ENCODE results near the gene FURIN.

FURIN gene

DNA sequence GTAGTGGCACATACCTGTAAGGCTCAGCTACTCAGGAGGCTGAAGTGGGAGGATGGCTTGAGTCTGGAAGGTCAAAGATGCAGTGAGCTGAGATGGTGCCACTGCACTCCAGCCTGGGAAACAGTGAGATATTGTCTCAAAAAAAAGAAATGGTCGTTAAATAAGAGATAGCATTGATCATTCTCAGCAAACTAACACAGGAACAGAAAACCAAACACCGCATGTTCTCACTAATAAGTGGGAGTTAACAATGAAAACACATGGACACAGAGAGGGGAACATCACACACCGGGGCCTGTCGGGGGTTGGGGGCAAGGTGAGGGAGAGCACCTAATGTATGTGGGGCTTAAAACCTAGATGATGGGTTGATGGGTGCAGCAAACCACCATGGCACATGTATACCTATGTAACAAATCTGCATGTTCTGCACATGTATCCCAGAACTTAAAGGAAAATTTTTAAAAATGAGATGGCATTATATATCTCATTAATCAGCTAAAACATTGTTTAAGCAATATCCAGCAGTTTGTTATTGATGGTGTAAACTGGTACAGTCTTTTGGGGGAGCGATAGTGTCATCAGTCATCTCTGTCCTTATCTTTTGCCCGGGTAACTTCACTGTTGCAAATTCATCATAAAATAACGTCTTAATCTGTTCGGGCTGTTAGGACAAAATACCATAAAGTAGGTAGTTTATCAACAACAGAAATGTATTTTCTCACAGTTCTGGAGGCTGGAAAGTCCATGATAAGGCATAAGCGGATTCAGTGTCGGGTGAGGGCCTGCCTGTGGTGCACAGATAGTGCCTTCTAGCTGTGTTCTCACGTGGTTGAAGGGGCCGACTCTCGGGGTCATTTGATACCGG is 33.0 kb downstream of the FURIN start:
- peak overlapping the region; percentile 57 to 76 for H3K4me3 ChIP-seq (ENCODE audit: low read depth in 1 of 2, low read length in 2 of 2)
- no peaks in the 10 kb centered on the region for H3K9me3 ChIP-seq (ENCODE audit: control insufficient read depth in 1 of 2, low read length in 2 of 2)
- peak overlapping the region; percentile 95 for H3K27ac ChIP-seq (ENCODE audit: low read length)
- H3K4me1 ChIP-seq (ENCODE audit: control insufficient read depth in 1 of 2, insufficient read depth in 2 of 2, low read length in 2 of 2), result peaks cover 7 to 14% of the 10 kb centered on the region in 2 donors
- H3K27me3 ChIP-seq (ENCODE audit: low read depth, low read length), result no peaks in the 10 kb centered on the region
- peaks cover 10 to 14% of the 10 kb centered on the region in 2 donors for H3K36me3 ChIP-seq (ENCODE audit: control insufficient read depth in 1 of 2, insufficient read depth in 2 of 2, low read length in 2 of 2)

- Histone ChIP-seq H3K9me3 (ENCODE audit: control insufficient read depth in 1 of 2, low read length in 2 of 2) (no peaks in the 10 kb centered on the region), H3K4me3 (ENCODE audit: low read depth in 1 of 2, low read length in 2 of 2) (peak overlapping the region; percentile 57 to 76), H3K36me3 (ENCODE audit: control insufficient read depth in 1 of 2, insufficient read depth in 2 of 2, low read length in 2 of 2) (peaks cover 16 to 23% of the 10 kb centered on the region in 2 donors), H3K27ac (ENCODE audit: low read length) (peak overlapping the region; percentile 95), H3K4me1 (ENCODE audit: control insufficient read depth in 1 of 2, insufficient read depth in 2 of 2, low read length in 2 of 2) (peaks cover 7 to 14% of the 10 kb centered on the region in 2 donors), H3K27me3 (ENCODE audit: low read depth, low read length) (no peaks in the 10 kb centered on the region)
Measured at GRCh38 chr15:90902040-90902839, 33.9 kb downstream of the FURIN start.

DNA sequence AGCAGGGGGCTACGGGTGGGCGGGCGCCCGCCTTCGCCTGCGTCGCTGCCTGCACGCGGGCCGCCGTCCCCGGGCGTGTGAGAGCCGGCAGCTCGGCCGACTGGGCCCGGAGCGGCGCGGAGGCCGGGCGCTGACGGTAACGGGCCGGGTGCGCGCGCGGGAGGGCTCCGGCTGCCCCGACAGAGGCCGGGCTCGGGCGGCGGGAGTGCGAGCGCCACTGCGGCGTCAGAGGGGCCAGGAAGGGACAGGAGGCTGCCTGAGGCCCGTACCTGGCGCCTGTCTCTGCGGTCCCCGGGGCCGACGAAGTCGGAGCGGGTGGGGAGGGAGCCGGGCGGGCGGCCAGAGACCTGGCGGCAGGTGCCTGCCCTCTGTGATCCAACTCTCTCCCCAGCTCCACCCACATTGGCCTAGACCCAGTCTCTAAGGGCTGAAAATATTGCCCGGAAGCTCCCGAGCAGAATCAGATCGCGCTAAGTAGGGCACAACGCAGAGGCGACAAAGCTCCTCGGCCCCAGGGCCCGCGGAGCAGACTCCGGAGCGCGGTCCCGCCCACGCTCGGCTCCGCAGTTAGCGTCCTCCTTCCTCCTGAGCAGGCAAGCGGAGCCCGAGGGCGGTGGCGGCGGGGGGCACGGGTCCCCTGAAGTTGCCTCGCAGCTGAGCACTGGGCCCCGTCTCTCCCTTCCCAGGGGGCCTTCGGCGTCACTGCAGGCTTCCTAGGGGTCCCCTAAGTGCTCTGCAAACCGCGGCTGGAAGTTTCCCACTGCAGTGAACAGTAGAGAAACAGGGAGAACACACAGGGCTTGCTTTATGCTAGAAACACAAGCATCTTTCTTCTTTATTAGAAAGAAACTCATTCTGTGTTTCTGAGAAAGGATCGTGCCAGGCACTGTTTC is 34.7 kb downstream of the FURIN start, which contains the start of gene MAN2A2:
Gene MAN2A2 (plus strand): TSS at position 463 of the 893 bp plus-strand sequence. CDS start 906 bp downstream, outside the sequence.
- Histone ChIP-seq H3K4me3 (ENCODE audit: low read depth in 1 of 2, low read length in 2 of 2) (peak within 1 kb of the TSS; percentile 76 to 78), H3K27ac (ENCODE audit: low read length) (peak within 1 kb of the TSS; percentile 95), H3K9me3 (ENCODE audit: control insufficient read depth in 1 of 2, low read length in 2 of 2) (no peaks in the 10 kb centered on the region), H3K27me3 (ENCODE audit: low read depth, low read length) (no peaks in the 10 kb centered on the region), H3K36me3 (ENCODE audit: control insufficient read depth in 1 of 2, insufficient read depth in 2 of 2, low read length in 2 of 2) (peaks cover 24 to 31% of the 10 kb centered on the region in 2 donors), H3K4me1 (ENCODE audit: control insufficient read depth in 1 of 2, insufficient read depth in 2 of 2, low read length in 2 of 2) (peaks cover 10 to 14% of the 10 kb centered on the region in 2 donors)

GRCh38 chr15:90903733-90904536 is 35.5 kb downstream of the FURIN start:
- peak overlapping the region; percentile 74 to 78 for H3K4me3 ChIP-seq (ENCODE audit: low read depth in 1 of 2, low read length in 2 of 2)

DNA sequence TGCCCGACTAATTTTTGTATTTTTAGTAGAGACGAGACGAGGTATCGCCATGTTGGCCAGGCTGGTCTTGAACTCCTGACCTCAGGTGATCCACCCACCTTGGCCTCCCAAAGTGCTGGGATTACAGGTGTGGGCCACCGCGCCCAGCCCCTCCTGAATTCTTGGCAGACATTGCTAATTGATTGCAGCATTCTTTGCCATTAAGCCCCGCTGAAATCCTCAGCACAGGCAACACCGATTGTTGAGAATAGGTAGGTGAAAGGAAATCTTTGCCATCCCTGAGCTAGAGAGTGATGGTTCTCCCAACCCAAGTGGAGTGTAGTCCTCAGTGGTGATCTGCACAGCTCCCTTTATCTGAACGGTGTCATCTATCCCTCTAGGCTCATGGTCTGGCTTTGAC is 36.4 kb downstream of the FURIN start:
- peaks cover 11 to 14% of the 10 kb centered on the region in 2 donors for H3K4me1 ChIP-seq (ENCODE audit: control insufficient read depth in 1 of 2, insufficient read depth in 2 of 2, low read length in 2 of 2)
- no peak overlapping the region for H3K27ac ChIP-seq (ENCODE audit: low read length)
- H3K9me3 ChIP-seq (ENCODE audit: control insufficient read depth in 1 of 2, low read length in 2 of 2), result no peaks in the 10 kb centered on the region
- H3K27me3 ChIP-seq (ENCODE audit: low read depth, low read length), result no peaks in the 10 kb centered on the region
- H3K36me3 ChIP-seq (ENCODE audit: control insufficient read depth in 1 of 2, insufficient read depth in 2 of 2, low read length in 2 of 2), result peaks cover 26 to 44% of the 10 kb centered on the region in 2 donors
- no peak overlapping the region for H3K4me3 ChIP-seq (ENCODE audit: low read depth in 1 of 2, low read length in 2 of 2)

More at GRCh38 chr15:90903733-90904536, 35.5 kb downstream of the FURIN start:
- H3K27ac ChIP-seq (ENCODE audit: low read length), result peak overlapping the region; percentile 80
- H3K36me3 ChIP-seq (ENCODE audit: control insufficient read depth in 1 of 2, insufficient read depth in 2 of 2, low read length in 2 of 2), result peaks cover 26 to 36% of the 10 kb centered on the region in 2 donors
- H3K4me1 ChIP-seq (ENCODE audit: control insufficient read depth in 1 of 2, insufficient read depth in 2 of 2, low read length in 2 of 2), result peaks cover 11 to 14% of the 10 kb centered on the region in 2 donors
- no peaks in the 10 kb centered on the region for H3K27me3 ChIP-seq (ENCODE audit: low read depth, low read length)
- no peaks in the 10 kb centered on the region for H3K9me3 ChIP-seq (ENCODE audit: control insufficient read depth in 1 of 2, low read length in 2 of 2)

DNA sequence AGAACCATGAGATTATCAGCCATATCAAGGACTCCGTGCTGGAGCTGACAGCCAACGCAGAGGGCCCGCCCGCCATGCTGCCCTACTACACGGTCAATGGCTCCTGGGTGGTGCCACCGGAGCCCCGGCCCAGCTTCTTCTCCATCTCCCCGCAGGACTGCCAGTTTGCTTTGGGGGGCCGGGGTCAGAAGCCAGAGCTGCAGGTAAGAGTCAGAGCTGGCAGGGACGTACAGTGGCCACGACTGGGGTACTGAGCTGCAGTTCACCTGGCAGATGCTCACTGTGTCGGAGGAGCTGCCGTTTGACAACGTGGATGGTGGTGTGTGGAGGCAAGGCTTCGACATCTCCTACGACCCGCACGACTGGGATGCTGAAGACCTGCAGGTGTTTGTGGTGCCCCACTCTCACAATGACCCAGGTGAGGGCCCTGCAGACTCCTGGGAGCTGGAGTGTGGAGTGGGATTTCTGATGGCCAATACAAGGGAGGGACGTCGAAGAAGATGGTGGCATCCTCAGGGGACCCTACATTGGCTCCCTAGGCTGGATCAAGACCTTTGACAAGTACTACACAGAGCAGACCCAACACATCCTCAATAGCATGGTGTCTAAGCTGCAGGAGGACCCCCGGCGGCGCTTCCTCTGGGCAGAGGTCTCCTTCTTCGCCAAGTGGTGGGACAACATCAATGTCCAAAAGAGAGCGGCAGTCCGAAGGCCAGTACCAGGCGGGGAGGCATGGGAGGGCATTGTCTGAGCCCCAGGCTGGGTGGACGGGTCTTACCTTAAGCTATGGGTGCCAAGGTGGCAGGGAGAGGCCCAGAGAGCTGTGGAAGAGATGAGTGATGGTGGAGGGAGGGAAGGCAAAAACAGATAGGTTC is 37.2 kb downstream of the FURIN start:
- Histone ChIP-seq H3K36me3 (ENCODE audit: control insufficient read depth in 1 of 2, insufficient read depth in 2 of 2, low read length in 2 of 2) (peaks cover 34 to 52% of the 10 kb centered on the region in 2 donors), H3K4me1 (ENCODE audit: control insufficient read depth in 1 of 2, insufficient read depth in 2 of 2, low read length in 2 of 2) (peaks cover 11 to 14% of the 10 kb centered on the region in 2 donors), H3K27ac (ENCODE audit: low read length) (no peak overlapping the region)

GRCh38 chr15:90906181-90906849 is 37.9 kb downstream of the FURIN start:
- H3K4me1 ChIP-seq (ENCODE audit: control insufficient read depth in 1 of 2, insufficient read depth in 2 of 2, low read length in 2 of 2), result peaks cover 11 to 14% of the 10 kb centered on the region in 2 donors
- no peaks in the 10 kb centered on the region for H3K27me3 ChIP-seq (ENCODE audit: low read depth, low read length)
- H3K4me3 ChIP-seq (ENCODE audit: low read depth in 1 of 2, low read length in 2 of 2), result no peak overlapping the region
- peaks cover 41 to 60% of the 10 kb centered on the region in 2 donors for H3K36me3 ChIP-seq (ENCODE audit: control insufficient read depth in 1 of 2, insufficient read depth in 2 of 2, low read length in 2 of 2)
- H3K9me3 ChIP-seq (ENCODE audit: control insufficient read depth in 1 of 2, low read length in 2 of 2), result no peaks in the 10 kb centered on the region
- no peak overlapping the region for H3K27ac ChIP-seq (ENCODE audit: low read length)

More for the DNA sequence above, 37.2 kb downstream of the FURIN start:
- no peaks in the 10 kb centered on the region for H3K27me3 ChIP-seq (ENCODE audit: low read depth, low read length)
- H3K4me3 ChIP-seq (ENCODE audit: low read depth in 1 of 2, low read length in 2 of 2), result no peak overlapping the region
- H3K9me3 ChIP-seq (ENCODE audit: control insufficient read depth in 1 of 2, low read length in 2 of 2), result no peaks in the 10 kb centered on the region

DNA sequence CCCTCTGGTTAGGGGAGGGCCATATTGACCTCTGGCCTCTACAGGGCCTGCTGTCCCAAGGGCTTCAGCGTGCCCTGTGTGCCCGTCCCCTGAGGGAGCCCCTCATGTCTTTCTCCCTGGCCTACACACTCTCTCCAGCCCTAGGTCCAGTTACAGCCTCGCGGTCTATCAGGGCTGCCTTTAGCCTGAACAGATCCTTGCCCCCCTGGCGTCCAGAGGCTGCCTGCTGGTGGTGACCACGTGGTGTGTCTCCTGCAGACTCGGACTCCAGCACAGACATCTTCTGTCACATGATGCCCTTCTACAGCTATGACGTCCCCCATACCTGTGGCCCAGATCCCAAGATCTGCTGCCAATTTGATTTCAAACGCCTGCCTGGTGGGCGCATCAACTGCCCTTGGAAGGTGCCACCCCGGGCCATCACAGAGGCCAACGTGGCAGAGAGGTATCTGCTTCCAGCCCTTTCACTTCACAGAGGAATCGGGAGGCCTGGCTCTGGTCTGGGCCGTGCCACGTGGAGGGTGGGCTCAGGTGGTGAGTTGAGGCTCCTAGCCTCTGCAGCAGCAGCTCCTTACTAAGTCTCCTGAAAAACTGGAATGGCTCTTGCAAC is 38.8 kb downstream of the FURIN start:
- Histone ChIP-seq H3K4me3 (ENCODE audit: low read depth in 1 of 2, low read length in 2 of 2) (no peak overlapping the region), H3K27ac (ENCODE audit: low read length) (no peak overlapping the region), H3K27me3 (ENCODE audit: low read depth, low read length) (no peaks in the 10 kb centered on the region), H3K36me3 (ENCODE audit: control insufficient read depth in 1 of 2, insufficient read depth in 2 of 2, low read length in 2 of 2) (peaks cover 49 to 69% of the 10 kb centered on the region in 2 donors), H3K4me1 (ENCODE audit: control insufficient read depth in 1 of 2, insufficient read depth in 2 of 2, low read length in 2 of 2) (peaks cover 8 to 11% of the 10 kb centered on the region in 2 donors), H3K9me3 (ENCODE audit: control insufficient read depth in 1 of 2, low read length in 2 of 2) (no peaks in the 10 kb centered on the region)
